PC-3 (cell line): ENCODE measurements around the gene EPC1. TPM values are rescaled to one million over a fixed set of nuclear protein-coding genes. Genes with fewer than 3 reads are reported as not detected.
"Not testable (repeated sequence)": the region's sequence is repeated elsewhere in the genome, so short reads cannot be mapped to it uniquely, and the experiment has no call there.

Experiments
- ATAC-seq: fragments of 200-7000 bp; cut with Tn5 transposase; 2 replicates; pipeline ENCODE4 v1.9.1; 2020; ENCODE audit warnings: mild to moderate bottlenecking, moderate library complexity
- BruUV-seq: library from RNA; stranded (reverse); fragments of 400-500 nt; replicated peaks from 2 replicates; lab custom pipeline; 2021; lab: Mats Ljungman, UMichigan
- CTCF ChIA-PET: fragments of 300-600 bp; sonication (Branson Sonifier 250); formaldehyde crosslinking; loops from one replicate; lab custom pipeline; 2022; ENCODE audit warnings: antibody characterized with exemption; lab: Charles Lee
- POLR2A ChIA-PET: fragments of 300-600 bp; sonication (Branson Sonifier 250); formaldehyde crosslinking; loops from one replicate; lab custom pipeline; 2022; ENCODE audit warnings: antibody characterized with exemption; ENCODE audit not compliant: unreplicated experiment; lab: Charles Lee
- DNase-seq: peaks from one replicate; pipeline ENCODE4 v3.0.0-alpha.2; 2015
- H2AFZ ChIP-seq: fragments of 300-600 bp; sonication (generic); 2 replicates; pipeline ENCODE4 v1.6.0; 2016; ENCODE audit warnings: antibody characterized with exemption, low read length
- H3F3A ChIP-seq: fragments of 300-600 bp; sonication (generic); one replicate; pipeline ENCODE4 v1.6.0; 2017; ENCODE audit warnings: antibody characterized with exemption, low read length, control low read depth, mild to moderate bottlenecking; ENCODE audit not compliant: unreplicated experiment
- H3K27ac ChIP-seq: fragments of 300-600 bp; sonication (generic); 2 replicates; pipeline ENCODE4 v1.5.1; 2016; ENCODE audit warnings: mild to moderate bottlenecking, low read length
- H3K27me3 ChIP-seq: fragments of 300-600 bp; sonication (generic); 2 replicates; pipeline ENCODE4 v1.6.1; 2016; ENCODE audit warnings: low read length, mixed read lengths
- H3K36me3 ChIP-seq: fragments of 300-600 bp; sonication (generic); 2 replicates; pipeline ENCODE4 v1.6.1; 2016; ENCODE audit warnings: low read depth, mixed run types, low read length, mixed read lengths
- H3K4me1 ChIP-seq: fragments of 300-600 bp; sonication (generic); 2 replicates; pipeline ENCODE4 v1.5.1; 2016; ENCODE audit warnings: low read length; ENCODE audit not compliant: insufficient read depth
- H3K4me2 ChIP-seq: fragments of 300-600 bp; sonication (generic); 2 replicates; pipeline ENCODE4 v1.6.0; 2016; ENCODE audit warnings: low read length
- H3K4me3 ChIP-seq: fragments of 300-600 bp; sonication (generic); 2 replicates; pipeline ENCODE4 v1.5.1; 2016; ENCODE audit warnings: mild to moderate bottlenecking, low read length, mixed read lengths
- H3K79me2 ChIP-seq: fragments of 300-600 bp; sonication (generic); 2 replicates; pipeline ENCODE4 v1.6.1; 2017; ENCODE audit warnings: low read length, mixed read lengths
- H3K9ac ChIP-seq: fragments of 300-600 bp; sonication (generic); 2 replicates; pipeline ENCODE4 v1.6.0; 2016; ENCODE audit warnings: mild to moderate bottlenecking, low read length
- H3K9me2 ChIP-seq: fragments of 300-600 bp; sonication (generic); replicated peaks from 2 replicates; pipeline ENCODE4 v1.6.1; 2016; ENCODE audit warnings: mixed run types, low read length, mixed read lengths
- H3K9me3 ChIP-seq: fragments of 300-600 bp; sonication (generic); 2 replicates; pipeline ENCODE4 v1.6.1; 2016; ENCODE audit warnings: low read length, mixed read lengths
- H4K20me1 ChIP-seq: fragments of 300-600 bp; sonication (generic); 2 replicates; pipeline ENCODE4 v1.6.1; 2016; ENCODE audit warnings: low read length, mixed read lengths
- CTCF ChIP-seq: fragments of 300-600 bp; sonication (generic); conservative IDR thresholded peaks from 2 replicates; pipeline ENCODE4 v1.5.1; 2017; ENCODE audit warnings: antibody characterized with exemption, low read depth, mild to moderate bottlenecking, low read length
- EZH2 ChIP-seq: fragments of 300-600 bp; sonication (generic); IDR thresholded peaks from one replicate; pipeline ENCODE4 v1.6.1; 2017; ENCODE audit warnings: antibody characterized with exemption, mild to moderate bottlenecking, low read length; ENCODE audit not compliant: unreplicated experiment
- EZH2phosphoT487 ChIP-seq: fragments of 300-600 bp; sonication (generic); IDR thresholded peaks from 2 replicates; pipeline ENCODE4 v1.6.1; 2018; ENCODE audit warnings: mild to moderate bottlenecking, antibody characterized with exemption, low read length, borderline replicate concordance
- intact Hi-C: fragments of 100-400 bp; cut with micrococcal nuclease; formaldehyde crosslinking; loops from 2 replicates; pipeline ENCODE4 v1.9.0; 2023
- total RNA-seq: library from RNA; depleted of rRNA; stranded (reverse); fragments of >200 nt; gene quantifications from 2 replicates; pipeline ENCODE4 v1.2.3, GENCODE V29; 2014

Gene EPC1
- total RNA-seq, 1 experiment from 2014 or later: 72.7 TPM

GRCh38 chr10:32367793-32368453 is 21.0 kb upstream of the EPC1 start:
- Histone ChIP-seq H3K9me3 (no peaks in the 10 kb centered on the region), H3K27ac (no peak overlapping the region), H4K20me1 (no peaks in the 10 kb centered on the region), H2AFZ (peak overlapping the region; percentile 47), H3K4me2 (peak overlapping the region; percentile 5), H3K79me2 (peaks cover 20% of the 10 kb centered on the region), H3K36me3 (no peaks in the 10 kb centered on the region), H3K27me3 (no peaks in the 10 kb centered on the region), H3K4me1 (peaks cover 9% of the 10 kb centered on the region; the same call in 1 of the 2 replicates), H3K9ac (no peak overlapping the region), H3K9me2 (no peaks in the 10 kb centered on the region), H3K4me3 (no peak overlapping the region), H3F3A (peaks cover 5% of the 10 kb centered on the region)
- DNase-seq: peak; percentile 92
- ChIA-PET POLR2A (interaction anchor here (1.5 kb wide), 1 partner anchor 22 kb away, joined by 4 read pairs; no protein-coding TSS in a partner anchor), CTCF (no interaction called here)
- peak; percentile 59 for ATAC-seq
- no TSS peak for BruUV-seq
- peak; percentile 98 for TF ChIP-seq CTCF
- no peak for TF ChIP-seq EZH2phosphoT487
- TF ChIP-seq EZH2: no peak
- intact Hi-C loops: loop anchor here (1.0 to 2.0 kb wide), 3 partner anchors 22 to 112 kb away; no protein-coding TSS in a partner anchor

GRCh38 chr10:32366588-32366987 is 19.6 kb upstream of the EPC1 start:
- BruUV-seq: no TSS peak
- Histone ChIP-seq H3K36me3 (no peaks in the 10 kb centered on the region), H3K4me1 (peaks cover 4% of the 10 kb centered on the region; the same call in 1 of the 2 replicates), H2AFZ (no peak overlapping the region), H3K9me2 (no peaks in the 10 kb centered on the region), H3K27ac (no peak overlapping the region), H3F3A (peaks cover 5% of the 10 kb centered on the region), H3K9me3 (no peaks in the 10 kb centered on the region), H3K27me3 (no peaks in the 10 kb centered on the region), H3K4me3 (no peak overlapping the region), H4K20me1 (no peaks in the 10 kb centered on the region), H3K9ac (no peak overlapping the region), H3K4me2 (no peak overlapping the region), H3K79me2 (peaks cover 16% of the 10 kb centered on the region)
- intact Hi-C loops: loop anchor here (2.0 kb wide), 1 partner anchor 48 kb away; no protein-coding TSS in a partner anchor
- DNase-seq: no peak
- ChIA-PET CTCF (interaction anchor here (0.6 kb wide), 1 partner anchor 96 kb away, joined by 4 read pairs; no protein-coding TSS in a partner anchor), POLR2A (interaction anchor here (0.6 kb wide), 1 partner anchor 22 kb away, joined by 3 read pairs; no protein-coding TSS in a partner anchor)
- TF ChIP-seq EZH2 (no peak), EZH2phosphoT487 (no peak), CTCF (no peak)
- no peak for ATAC-seq

GRCh38 chr10:32366111-32366510 is 19.2 kb upstream of the EPC1 start:
- Histone ChIP-seq H3K27ac (no peak overlapping the region), H3K4me1 (peaks cover 8% of the 10 kb centered on the region; the same call in 1 of the 2 replicates), H3F3A (peaks cover 5% of the 10 kb centered on the region), H3K79me2 (peaks cover 16% of the 10 kb centered on the region), H2AFZ (no peak overlapping the region), H3K9me3 (no peaks in the 10 kb centered on the region), H3K36me3 (no peaks in the 10 kb centered on the region), H3K4me2 (no peak overlapping the region), H3K27me3 (no peaks in the 10 kb centered on the region), H4K20me1 (no peaks in the 10 kb centered on the region), H3K9ac (no peak overlapping the region), H3K4me3 (no peak overlapping the region), H3K9me2 (no peaks in the 10 kb centered on the region)
- no TSS peak for BruUV-seq
- intact Hi-C loops: loop anchor here (2.0 kb wide), 1 partner anchor 47 kb away; no protein-coding TSS in a partner anchor
- no peak for DNase-seq
- CTCF ChIA-PET: no interaction called here
- POLR2A ChIA-PET: interaction anchor here (0.6 kb wide), 1 partner anchor 22 kb away, joined by 3 read pairs; no protein-coding TSS in a partner anchor
- TF ChIP-seq CTCF (no peak), EZH2phosphoT487 (no peak), EZH2 (no peak)
- ATAC-seq: peak; percentile 20; the same call in 1 of the 2 replicates

GRCh38 chr10:32365404-32365803 is 18.4 kb upstream of the EPC1 start:
- H3K9me2 ChIP-seq, DNase-seq, ATAC-seq, H3K9ac ChIP-seq, H3K9me3 ChIP-seq, H3K36me3 ChIP-seq, H4K20me1 ChIP-seq, H3K27me3 ChIP-seq, H2AFZ ChIP-seq, H3K4me3 ChIP-seq, H3K4me2 ChIP-seq, BruUV-seq, intact Hi-C loops, H3F3A ChIP-seq, H3K27ac ChIP-seq, H3K4me1 ChIP-seq: not testable (repeated sequence)
- ChIA-PET CTCF (interaction anchor here (1.1 kb wide), 1 partner anchor 20 kb away, joined by 7 read pairs; no protein-coding TSS in a partner anchor), POLR2A (interaction anchor here (0.6 kb wide), 1 partner anchor 48 kb away, joined by 9 read pairs; no protein-coding TSS in a partner anchor)
- H3K79me2 ChIP-seq: peaks cover 11% of the 10 kb centered on the region
